Uterus (tissue), 2 donors: ENCODE results near the gene MAP3K5.

Experiments used
- CTCF ChIP-seq, 4 experiments: fragments of 200-600 bp in 2 of 4; fragments of 450-650 bp in 2 of 4; sonication (generic) in 2 of 4; IDR thresholded peaks; one replicate each; pipeline ENCODE4 v1.5.1; 2016 to 2019; ENCODE audit warnings: antibody characterized with exemption in 4 of 4, mild to moderate bottlenecking in 2 of 4, moderate library complexity in 1 of 4
- POLR2A ChIP-seq, 2 donors: fragments of 450-650 bp; IDR thresholded peaks; one replicate each; pipeline ENCODE4 v1.6.1; 2016; ENCODE audit warnings: antibody characterized with exemption in 2 of 2, mild to moderate bottlenecking in 1 of 2, moderate library complexity in 1 of 2

GRCh38 chr6:136591617-136592016 is 200.7 kb downstream of the MAP3K5 start:
- TF ChIP-seq POLR2A (IDR thresholded peaks at IDR 0.05) (no peak), CTCF (IDR thresholded peaks at IDR 0.05) (no peak)
